Type B pancreatic cell (in vitro differentiated cells): Measurements from ENCODE around the gene DPP6. TPM values are rescaled to one million over a fixed set of nuclear protein-coding genes. Genes with fewer than 3 reads are reported as not detected.

Source experiments
- DNase-seq: peaks from one replicate; pipeline ENCODE4 v3.0.0; 2021; ENCODE audit warnings: mixed read lengths; ENCODE audit not compliant: unreplicated experiment; ENCODE audit errors: extremely low spot score
- H3K27ac Mint-ChIP-seq: 2 replicates; pipeline ENCODE4 v1.8.0; 2021; ENCODE audit warnings: mild to moderate bottlenecking, mixed read lengths
- H3K27me3 Mint-ChIP-seq: 2 replicates; pipeline ENCODE4 v1.8.0; 2021; ENCODE audit warnings: mixed read lengths
- H3K36me3 Mint-ChIP-seq: 2 replicates; pipeline ENCODE4 v1.8.0; 2021; ENCODE audit warnings: mixed read lengths
- H3K4me1 Mint-ChIP-seq: one replicate; pipeline ENCODE4 v1.8.0; 2021; ENCODE audit warnings: mixed read lengths; ENCODE audit not compliant: unreplicated experiment
- H3K4me3 Mint-ChIP-seq: 2 replicates; pipeline ENCODE4 v1.8.0; 2021; ENCODE audit warnings: mild to moderate bottlenecking, mixed read lengths
- H3K9me3 Mint-ChIP-seq: 2 replicates; pipeline ENCODE4 v1.8.0; 2021; ENCODE audit warnings: mixed read lengths
- total RNA-seq: library from RNA; stranded (reverse); gene quantifications from 2 replicates; pipeline ENCODE4 v1.2.1, GENCODE V29; 2021; ENCODE audit warnings: low replicate concordance
- TF ChIP-seq, protein P1 (sequence below): fragments of 200-600 bp; sonication (generic); conservative IDR thresholded peaks from 2 replicates; pipeline ENCODE4 v1.5.0; 2021; ENCODE audit warnings: antibody characterized with exemption, mild to moderate bottlenecking

The DPP6 gene
- total RNA-seq, 1 donor from 2014 or later = 4.1 TPM

DNA sequence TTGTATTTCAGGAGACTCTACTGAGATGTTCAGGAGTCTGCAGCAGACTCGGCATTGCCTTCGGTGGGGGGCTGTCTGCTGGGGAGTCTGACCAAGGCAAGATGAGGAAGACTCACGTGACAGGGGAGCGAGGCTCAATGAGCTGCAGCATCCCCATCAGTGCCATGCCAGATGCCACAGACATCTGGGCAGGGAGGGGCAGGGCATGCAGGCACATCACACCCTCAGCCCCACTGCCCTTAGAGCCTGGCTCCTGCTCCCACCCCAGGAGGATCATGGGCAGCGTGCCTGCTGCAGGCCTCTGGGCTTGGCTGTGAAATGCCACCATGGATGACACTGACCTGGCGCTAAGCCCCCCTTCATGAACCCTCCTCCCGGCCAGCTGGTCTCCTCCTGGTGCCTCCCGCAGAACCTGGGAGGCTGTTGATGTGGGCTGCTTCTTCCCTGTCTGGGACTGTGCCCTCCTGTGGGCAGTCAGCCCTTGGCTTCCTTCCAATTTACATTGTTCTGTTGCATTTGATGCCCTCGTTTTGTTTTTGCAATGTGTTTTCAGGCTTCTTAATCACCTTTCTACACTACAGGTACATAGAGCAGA is 715.7 kb downstream of the DPP6 start:
- TF ChIP-seq, protein P1, sequence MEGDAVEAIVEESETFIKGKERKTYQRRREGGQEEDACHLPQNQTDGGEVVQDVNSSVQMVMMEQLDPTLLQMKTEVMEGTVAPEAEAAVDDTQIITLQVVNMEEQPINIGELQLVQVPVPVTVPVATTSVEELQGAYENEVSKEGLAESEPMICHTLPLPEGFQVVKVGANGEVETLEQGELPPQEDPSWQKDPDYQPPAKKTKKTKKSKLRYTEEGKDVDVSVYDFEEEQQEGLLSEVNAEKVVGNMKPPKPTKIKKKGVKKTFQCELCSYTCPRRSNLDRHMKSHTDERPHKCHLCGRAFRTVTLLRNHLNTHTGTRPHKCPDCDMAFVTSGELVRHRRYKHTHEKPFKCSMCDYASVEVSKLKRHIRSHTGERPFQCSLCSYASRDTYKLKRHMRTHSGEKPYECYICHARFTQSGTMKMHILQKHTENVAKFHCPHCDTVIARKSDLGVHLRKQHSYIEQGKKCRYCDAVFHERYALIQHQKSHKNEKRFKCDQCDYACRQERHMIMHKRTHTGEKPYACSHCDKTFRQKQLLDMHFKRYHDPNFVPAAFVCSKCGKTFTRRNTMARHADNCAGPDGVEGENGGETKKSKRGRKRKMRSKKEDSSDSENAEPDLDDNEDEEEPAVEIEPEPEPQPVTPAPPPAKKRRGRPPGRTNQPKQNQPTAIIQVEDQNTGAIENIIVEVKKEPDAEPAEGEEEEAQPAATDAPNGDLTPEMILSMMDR = no peak
- no peaks in the 10 kb centered on the region for H3K36me3 Mint-ChIP-seq
- no peaks in the 10 kb centered on the region for H3K4me1 Mint-ChIP-seq
- no peak overlapping the region for H3K27ac Mint-ChIP-seq
- no peak overlapping the region for H3K4me3 Mint-ChIP-seq
- DNase-seq = no peak
- H3K9me3 Mint-ChIP-seq = no peaks in the 10 kb centered on the region
- peaks cover 16% of the 10 kb centered on the region for H3K27me3 Mint-ChIP-seq

DNA sequence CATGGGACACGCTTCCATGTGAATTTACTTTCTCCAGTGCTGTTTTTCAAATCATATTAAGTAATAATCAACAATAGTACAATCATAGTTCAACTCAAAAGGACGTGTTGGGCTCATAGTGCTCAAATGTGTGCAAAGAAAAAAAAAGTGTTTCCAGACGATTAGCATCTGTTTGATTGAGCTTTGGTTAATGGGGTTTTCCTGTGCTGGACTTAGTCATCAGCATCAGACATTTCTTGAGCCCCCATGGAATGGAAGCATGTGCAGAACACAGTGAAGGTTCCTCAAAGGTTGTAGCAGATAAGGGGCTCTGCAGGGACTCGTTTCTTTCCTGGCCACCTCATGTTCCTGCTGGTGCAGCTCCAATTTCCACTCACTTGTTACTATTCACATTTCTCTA is 716.8 kb downstream of the DPP6 start:
- H3K9me3 Mint-ChIP-seq = no peaks in the 10 kb centered on the region
- H3K27ac Mint-ChIP-seq = no peak overlapping the region
- peaks cover 16% of the 10 kb centered on the region for H3K27me3 Mint-ChIP-seq
- no peak for DNase-seq
- H3K4me1 Mint-ChIP-seq = no peaks in the 10 kb centered on the region
- no peak overlapping the region for H3K4me3 Mint-ChIP-seq
- no peaks in the 10 kb centered on the region for H3K36me3 Mint-ChIP-seq
- TF ChIP-seq, protein P1 = no peak

DNA sequence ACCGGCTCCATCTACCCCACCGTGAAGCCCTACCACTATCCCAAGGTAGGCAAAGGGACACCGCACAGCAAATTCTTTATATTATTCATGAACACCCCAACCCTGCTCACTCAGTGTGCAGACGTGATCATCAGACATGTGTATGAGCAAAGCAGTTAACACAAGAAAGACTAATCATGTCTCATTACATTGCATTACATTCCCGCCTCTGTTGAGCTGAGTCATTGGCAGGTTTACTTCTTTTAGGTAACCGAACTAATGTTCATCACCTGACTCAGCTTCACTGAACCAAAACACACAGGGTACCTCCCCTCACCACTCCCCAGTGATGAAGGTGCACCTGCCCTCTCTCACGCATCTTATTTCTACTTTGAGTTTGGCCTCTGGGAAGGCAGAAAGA is 717.3 kb downstream of the DPP6 start:
- H3K4me1 Mint-ChIP-seq = no peaks in the 10 kb centered on the region
- no peaks in the 10 kb centered on the region for H3K36me3 Mint-ChIP-seq
- peaks cover 16% of the 10 kb centered on the region for H3K27me3 Mint-ChIP-seq
- no peak overlapping the region for H3K27ac Mint-ChIP-seq
- no peak overlapping the region for H3K4me3 Mint-ChIP-seq
- no peak for DNase-seq
- TF ChIP-seq, protein P1 = no peak
- no peaks in the 10 kb centered on the region for H3K9me3 Mint-ChIP-seq

DNA sequence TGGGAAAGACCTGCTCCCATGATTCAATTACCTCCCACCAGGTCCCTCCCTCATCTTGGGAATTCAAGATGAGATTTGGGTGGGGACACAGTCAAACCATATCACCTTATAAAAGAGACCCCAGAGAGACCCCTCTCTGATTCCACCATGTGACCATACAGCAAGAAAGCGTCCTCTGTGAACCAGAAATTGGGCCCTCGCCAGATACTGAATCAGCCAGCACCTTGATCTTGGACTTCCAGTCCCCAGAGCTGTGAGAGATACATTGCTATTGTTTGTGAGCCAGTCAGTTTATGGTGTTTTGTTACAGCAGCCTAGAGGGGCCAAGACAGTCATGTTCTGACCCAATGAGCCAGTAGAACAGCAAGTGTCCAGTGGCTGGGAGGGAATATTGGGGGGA is 718.2 kb downstream of the DPP6 start:
- no peaks in the 10 kb centered on the region for H3K9me3 Mint-ChIP-seq
- H3K27me3 Mint-ChIP-seq = peaks cover 9% of the 10 kb centered on the region
- no peak for DNase-seq

DNA sequence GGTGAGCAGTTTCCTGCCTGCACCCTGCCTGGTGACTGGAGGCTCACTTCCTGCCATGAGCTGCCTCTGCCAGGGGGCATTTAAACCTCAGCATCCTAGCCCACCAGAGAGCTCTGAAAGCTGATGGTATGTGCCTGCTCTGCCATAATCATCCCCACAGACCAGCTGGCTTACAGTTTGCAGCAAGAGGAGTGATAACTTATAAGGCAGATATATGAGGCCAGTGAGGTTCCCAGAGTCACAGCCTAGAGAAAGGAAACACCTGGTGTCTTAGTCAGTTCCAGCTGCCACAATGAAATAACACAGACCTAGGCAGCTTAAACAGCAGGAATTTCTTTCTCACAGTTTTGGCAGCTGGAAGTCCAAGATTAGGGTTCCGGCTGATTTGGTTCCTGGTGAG is 718.8 kb downstream of the DPP6 start:
- no peak overlapping the region for H3K4me3 Mint-ChIP-seq
- no peaks in the 10 kb centered on the region for H3K36me3 Mint-ChIP-seq
- no peak overlapping the region for H3K27ac Mint-ChIP-seq
- H3K4me1 Mint-ChIP-seq = no peaks in the 10 kb centered on the region
- peaks cover 9% of the 10 kb centered on the region for H3K27me3 Mint-ChIP-seq
- H3K9me3 Mint-ChIP-seq = no peaks in the 10 kb centered on the region
- no peak for DNase-seq
- TF ChIP-seq, protein P1 = no peak

More for the DNA sequence above, 718.2 kb downstream of the DPP6 start:
- Mint-ChIP-seq H3K36me3 (no peaks in the 10 kb centered on the region), H3K4me3 (no peak overlapping the region), H3K27ac (no peak overlapping the region), H3K4me1 (no peaks in the 10 kb centered on the region)
- TF ChIP-seq, protein P1 = no peak
